ENCODE results near the gene POU6F1.

DNA sequence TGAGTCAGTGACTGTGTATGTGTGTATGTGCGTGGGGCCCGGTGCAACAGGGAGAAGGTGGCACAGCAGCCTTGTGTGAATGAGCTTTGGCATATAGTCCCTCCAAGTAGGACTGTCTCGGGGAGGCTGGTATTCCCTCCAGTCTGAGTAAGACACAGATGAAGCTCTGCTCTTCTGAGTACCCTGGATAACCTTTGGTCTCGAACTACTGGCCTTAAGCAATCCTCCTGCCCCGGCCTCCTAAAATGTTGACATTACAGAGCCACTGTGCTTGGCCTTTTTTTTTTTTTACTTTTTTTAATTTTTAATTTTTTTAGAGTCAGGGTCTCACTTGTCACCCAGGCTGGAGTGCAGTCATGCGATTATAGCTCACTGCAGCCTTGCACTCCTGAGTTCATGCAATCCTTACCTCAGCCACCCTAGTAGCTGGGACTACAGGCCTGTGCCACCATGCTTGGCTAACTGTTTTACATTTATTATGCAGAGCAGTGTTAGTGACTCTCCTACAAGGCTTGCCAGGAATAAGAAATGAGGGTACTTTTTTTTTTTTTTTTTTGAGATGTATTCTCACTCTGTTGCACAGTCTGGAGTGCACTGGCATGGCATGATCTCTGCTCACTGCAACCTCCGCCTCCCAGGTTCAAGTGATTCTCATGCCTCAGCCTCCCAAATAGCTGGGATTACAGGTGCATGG, 11.4 kb upstream of the POU6F1 start:
- TF ChIP-seq EZH2phosphoT487 (IDR thresholded peaks at IDR 0.05; ENCODE audit: insufficient read depth, low read depth) (no peak), EZH2 (IDR thresholded peaks at IDR 0.05; ENCODE audit: insufficient read depth, poor library complexity, severe bottlenecking) (no peak)

All from GM23248 (cell line).